GM12891 (cell line): ENCODE data around the gene MEGF10.

Source experiments
- PAX5 ChIP-seq: IDR thresholded peaks from 2 replicates; pipeline ENCODE4 v1.6.1; 2011; ENCODE audit warnings: low read length, moderate library complexity, mild to moderate bottlenecking; ENCODE audit not compliant: insufficient read depth, severe bottlenecking
- POLR2A ChIP-seq: IDR thresholded peaks from 2 replicates; pipeline ENCODE4 v1.6.1; 2011; ENCODE audit warnings: low read depth, low read length, control low read depth
- POLR2AphosphoS5 ChIP-seq: IDR thresholded peaks from 2 replicates; pipeline ENCODE4 v1.6.1; 2011; ENCODE audit warnings: low read depth, low read length, control low read depth

DNA sequence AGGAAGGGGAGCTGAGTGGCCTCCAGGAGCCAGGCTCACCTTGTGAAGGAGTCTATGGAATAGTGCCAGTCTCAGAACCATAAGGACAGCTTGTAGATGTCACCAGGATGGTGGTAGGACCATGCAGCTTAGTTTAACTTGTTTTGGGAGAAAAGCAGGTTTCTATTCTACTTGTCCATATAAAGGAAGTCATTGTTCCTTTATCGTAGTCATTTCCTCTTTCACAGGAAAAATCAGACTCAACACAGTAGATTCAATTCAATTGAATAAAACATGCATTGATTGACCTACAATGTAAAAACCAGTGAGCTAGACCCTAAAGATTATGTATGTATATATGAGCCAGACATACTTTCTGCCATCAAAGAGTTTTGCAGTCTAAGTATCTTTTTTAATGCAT lies 53.3 kb downstream of the MEGF10 start:
- no peak for TF ChIP-seq POLR2AphosphoS5
- no peak for TF ChIP-seq POLR2A
- TF ChIP-seq PAX5: no peak
